HL-60 (cell line): Measurements from ENCODE around the gene EHD4.

Experiments
- DNase-seq, 2 experiments: peaks; one replicate each; pipeline ENCODE4 v3.0.0-alpha.2; 2010 to 2020; ENCODE audit warnings: low read depth in 1 of 2, low spot score in 1 of 2
- H3K27ac ChIP-seq: fragments of 250-450 bp; sonication (Bioruptor Pico); replicated peaks from 2 replicates; pipeline ENCODE4 v1.5.1; 2020; ENCODE audit warnings: mild to moderate bottlenecking, moderate library complexity
- H3K27me3 ChIP-seq: fragments of 250-450 bp; sonication (Bioruptor Pico); 2 replicates; pipeline ENCODE4 v1.5.1; 2021; ENCODE audit warnings: mild to moderate bottlenecking, moderate library complexity; ENCODE audit not compliant: insufficient read depth, poor library complexity, severe bottlenecking
- H3K4me3 ChIP-seq: replicated peaks from 2 replicates; pipeline ENCODE4 v1.5.1; 2011; ENCODE audit warnings: mild to moderate bottlenecking, control low read depth, low read length; ENCODE audit not compliant: insufficient read depth
- GABPA ChIP-seq: IDR thresholded peaks from 2 replicates; pipeline ENCODE4 v1.6.1; 2012; ENCODE audit warnings: low read depth
- POLR2AphosphoS5 ChIP-seq: IDR thresholded peaks from 2 replicates; pipeline ENCODE4 v1.6.1; 2012; ENCODE audit warnings: low read depth
- SPI1 ChIP-seq: IDR thresholded peaks from 2 replicates; pipeline ENCODE4 v1.6.1; 2012; ENCODE audit warnings: low read depth, mild to moderate bottlenecking, borderline replicate concordance
- TF ChIP-seq, protein P1 (sequence below): IDR thresholded peaks from 2 replicates; pipeline ENCODE4 v1.6.1; 2012; ENCODE audit warnings: low read depth; ENCODE audit not compliant: insufficient replicate concordance
- TF ChIP-seq, protein P2 (sequence below): IDR thresholded peaks from one replicate; pipeline ENCODE4 v1.5.1; 2011; ENCODE audit warnings: low read length, control low read depth, inconsistent platforms; ENCODE audit not compliant: insufficient read depth

EHD4 gene

GRCh38 chr15:41945731-41946130, 26.6 kb downstream of the EHD4 start:
- no peaks in the 10 kb centered on the region for H3K27me3 ChIP-seq
- no peak for TF ChIP-seq POLR2AphosphoS5
- no peak for TF ChIP-seq SPI1
- no peak for TF ChIP-seq GABPA
- TF ChIP-seq, protein P1, sequence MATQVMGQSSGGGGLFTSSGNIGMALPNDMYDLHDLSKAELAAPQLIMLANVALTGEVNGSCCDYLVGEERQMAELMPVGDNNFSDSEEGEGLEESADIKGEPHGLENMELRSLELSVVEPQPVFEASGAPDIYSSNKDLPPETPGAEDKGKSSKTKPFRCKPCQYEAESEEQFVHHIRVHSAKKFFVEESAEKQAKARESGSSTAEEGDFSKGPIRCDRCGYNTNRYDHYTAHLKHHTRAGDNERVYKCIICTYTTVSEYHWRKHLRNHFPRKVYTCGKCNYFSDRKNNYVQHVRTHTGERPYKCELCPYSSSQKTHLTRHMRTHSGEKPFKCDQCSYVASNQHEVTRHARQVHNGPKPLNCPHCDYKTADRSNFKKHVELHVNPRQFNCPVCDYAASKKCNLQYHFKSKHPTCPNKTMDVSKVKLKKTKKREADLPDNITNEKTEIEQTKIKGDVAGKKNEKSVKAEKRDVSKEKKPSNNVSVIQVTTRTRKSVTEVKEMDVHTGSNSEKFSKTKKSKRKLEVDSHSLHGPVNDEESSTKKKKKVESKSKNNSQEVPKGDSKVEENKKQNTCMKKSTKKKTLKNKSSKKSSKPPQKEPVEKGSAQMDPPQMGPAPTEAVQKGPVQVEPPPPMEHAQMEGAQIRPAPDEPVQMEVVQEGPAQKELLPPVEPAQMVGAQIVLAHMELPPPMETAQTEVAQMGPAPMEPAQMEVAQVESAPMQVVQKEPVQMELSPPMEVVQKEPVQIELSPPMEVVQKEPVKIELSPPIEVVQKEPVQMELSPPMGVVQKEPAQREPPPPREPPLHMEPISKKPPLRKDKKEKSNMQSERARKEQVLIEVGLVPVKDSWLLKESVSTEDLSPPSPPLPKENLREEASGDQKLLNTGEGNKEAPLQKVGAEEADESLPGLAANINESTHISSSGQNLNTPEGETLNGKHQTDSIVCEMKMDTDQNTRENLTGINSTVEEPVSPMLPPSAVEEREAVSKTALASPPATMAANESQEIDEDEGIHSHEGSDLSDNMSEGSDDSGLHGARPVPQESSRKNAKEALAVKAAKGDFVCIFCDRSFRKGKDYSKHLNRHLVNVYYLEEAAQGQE = no peak
- TF ChIP-seq, protein P2, sequence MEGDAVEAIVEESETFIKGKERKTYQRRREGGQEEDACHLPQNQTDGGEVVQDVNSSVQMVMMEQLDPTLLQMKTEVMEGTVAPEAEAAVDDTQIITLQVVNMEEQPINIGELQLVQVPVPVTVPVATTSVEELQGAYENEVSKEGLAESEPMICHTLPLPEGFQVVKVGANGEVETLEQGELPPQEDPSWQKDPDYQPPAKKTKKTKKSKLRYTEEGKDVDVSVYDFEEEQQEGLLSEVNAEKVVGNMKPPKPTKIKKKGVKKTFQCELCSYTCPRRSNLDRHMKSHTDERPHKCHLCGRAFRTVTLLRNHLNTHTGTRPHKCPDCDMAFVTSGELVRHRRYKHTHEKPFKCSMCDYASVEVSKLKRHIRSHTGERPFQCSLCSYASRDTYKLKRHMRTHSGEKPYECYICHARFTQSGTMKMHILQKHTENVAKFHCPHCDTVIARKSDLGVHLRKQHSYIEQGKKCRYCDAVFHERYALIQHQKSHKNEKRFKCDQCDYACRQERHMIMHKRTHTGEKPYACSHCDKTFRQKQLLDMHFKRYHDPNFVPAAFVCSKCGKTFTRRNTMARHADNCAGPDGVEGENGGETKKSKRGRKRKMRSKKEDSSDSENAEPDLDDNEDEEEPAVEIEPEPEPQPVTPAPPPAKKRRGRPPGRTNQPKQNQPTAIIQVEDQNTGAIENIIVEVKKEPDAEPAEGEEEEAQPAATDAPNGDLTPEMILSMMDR = no peak
- H3K27ac ChIP-seq = no peak overlapping the region
- DNase-seq = no peak
- no peak overlapping the region for H3K4me3 ChIP-seq

DNA sequence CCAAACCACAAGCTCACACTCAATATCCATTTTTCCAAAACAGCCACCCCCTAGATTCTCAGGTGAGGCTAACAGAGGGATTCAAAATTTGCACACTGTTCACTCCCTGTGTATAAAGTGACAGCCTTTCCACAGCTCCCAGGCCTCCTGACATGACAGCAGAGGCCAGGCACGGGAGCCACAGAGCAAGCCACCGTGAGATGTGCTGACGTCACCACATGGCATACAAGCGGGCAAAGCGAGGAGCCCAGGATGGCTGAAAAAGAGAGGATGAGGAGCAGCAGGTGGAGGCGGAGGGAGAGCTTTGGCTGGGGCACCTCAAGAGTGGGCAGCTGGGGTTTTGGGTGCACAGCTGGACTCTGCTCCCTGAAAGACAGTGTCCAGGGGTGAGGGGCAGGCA, 27.1 kb downstream of the EHD4 start:
- H3K4me3 ChIP-seq = no peak overlapping the region
- no peak for TF ChIP-seq POLR2AphosphoS5
- TF ChIP-seq GABPA = no peak
- TF ChIP-seq, protein P2 = no peak
- no peak for TF ChIP-seq SPI1
- TF ChIP-seq, protein P1 = no peak
- no peak for DNase-seq
- H3K27me3 ChIP-seq = no peaks in the 10 kb centered on the region
- no peak overlapping the region for H3K27ac ChIP-seq

GRCh38 chr15:41944313-41944940, 27.9 kb downstream of the EHD4 start:
- DNase-seq = no peak
- Histone ChIP-seq H3K27me3 (no peaks in the 10 kb centered on the region), H3K4me3 (no peak overlapping the region), H3K27ac (no peak overlapping the region)
- TF ChIP-seq GABPA (no peak), POLR2AphosphoS5 (no peak), SPI1 (no peak)
- TF ChIP-seq, protein P2 = no peak
- TF ChIP-seq, protein P1 = no peak
